Thoracic aorta (tissue), 2 donors: ENCODE measurements around the gene USP31. TPM values are rescaled to one million over a fixed set of nuclear protein-coding genes. Genes with fewer than 3 reads are reported as not detected.

Experiments used
- ATAC-seq: fragments of 150-250 bp; one replicate; pipeline ENCODE4 v1.8.0; 2017; ENCODE audit warnings: low read depth; ENCODE audit not compliant: insufficient number of reproducible peaks, low FRiP score
- DNase-seq: peaks from one replicate; pipeline ENCODE4 v3.0.0-alpha.2; 2020; ENCODE audit warnings: low spot score
- H3K27ac ChIP-seq, 2 donors: fragments of 200-600 bp; sonication (generic); 1 replicate in 1 of 2; 2 replicates in 1 of 2; pipeline ENCODE4 v1.5.1; 2016; ENCODE audit warnings: mild to moderate bottlenecking in 2 of 2, moderate library complexity in 2 of 2
- H3K27me3 ChIP-seq: fragments of 200-600 bp; sonication (generic); replicated peaks from 2 replicates; pipeline ENCODE4 v1.6.0; 2016; ENCODE audit warnings: mild to moderate bottlenecking; ENCODE audit not compliant: insufficient read depth
- H3K36me3 ChIP-seq: fragments of 200-600 bp; sonication (generic); one replicate; pipeline ENCODE4 v1.5.1; 2016
- H3K4me1 ChIP-seq, 2 donors: fragments of 200-600 bp; sonication (generic); 1 replicate in 1 of 2; 2 replicates in 1 of 2; pipeline versions ENCODE4 v1.5.1 to v1.6.0; 2016; ENCODE audit warnings: low read depth in 2 of 2, mild to moderate bottlenecking in 1 of 2; ENCODE audit not compliant: control insufficient read depth in 1 of 2
- H3K4me3 ChIP-seq: fragments of 200-600 bp; sonication (generic); 2 replicates; pipeline ENCODE4 v1.5.1; 2016; ENCODE audit warnings: mild to moderate bottlenecking
- H3K9me3 ChIP-seq: fragments of 200-600 bp; sonication (generic); 2 replicates; pipeline ENCODE4 v1.5.1; 2016
- CTCF ChIP-seq: fragments of 200-600 bp; sonication (generic); IDR thresholded peaks from one replicate; pipeline ENCODE4 v1.5.1; 2019; ENCODE audit warnings: antibody characterized with exemption
- total RNA-seq, 2 donors: library from RNA; depleted of rRNA; stranded (reverse); fragments of >200 nt; gene quantifications; one replicate each; pipeline versions ENCODE4 v1.1.0 to v1.2.3, GENCODE V29; 2016

The USP31 gene
- total RNA-seq, 2 donors from 2014 or later = 19.6 to 25.0 TPM

- no peaks in the 10 kb centered on the region for H3K36me3 ChIP-seq
- no peak for TF ChIP-seq CTCF
- H3K4me1 ChIP-seq = peaks cover 5 to 9% of the 10 kb centered on the region in 2 donors
These were observed 10.8 kb upstream of the USP31 start for GRCh38 chr16:23160082-23160481.

GRCh38 chr16:23158114-23158513 lies 8.9 kb upstream of the USP31 start:
- H3K9me3 ChIP-seq = no peaks in the 10 kb centered on the region
- ATAC-seq (no peak), DNase-seq (no peak)
- no peak overlapping the region for H3K27ac ChIP-seq
- H3K4me3 ChIP-seq = no peak overlapping the region
- H3K4me1 ChIP-seq = no peaks in the 10 kb centered on the region
- no peaks in the 10 kb centered on the region for H3K27me3 ChIP-seq
- TF ChIP-seq CTCF = no peak
- no peaks in the 10 kb centered on the region for H3K36me3 ChIP-seq

More at GRCh38 chr16:23160082-23160481, 10.8 kb upstream of the USP31 start:
- H3K27me3 ChIP-seq = no peaks in the 10 kb centered on the region
- no peaks in the 10 kb centered on the region for H3K9me3 ChIP-seq
- no peak for DNase-seq
- ATAC-seq = no peak
- H3K27ac ChIP-seq = no peak overlapping the region
- H3K4me3 ChIP-seq = no peak overlapping the region

- H3K4me1 ChIP-seq = no peaks in the 10 kb centered on the region
- no peaks in the 10 kb centered on the region for H3K9me3 ChIP-seq
- TF ChIP-seq CTCF = no peak
- H3K27me3 ChIP-seq = no peaks in the 10 kb centered on the region
- H3K27ac ChIP-seq = no peak overlapping the region
- no peak overlapping the region for H3K4me3 ChIP-seq
- DNase-seq (no peak), ATAC-seq (no peak)
- H3K36me3 ChIP-seq = no peaks in the 10 kb centered on the region
These were observed 7.8 kb upstream of the USP31 start for GRCh38 chr16:23156946-23157460.

GRCh38 chr16:23156110-23156509 lies 6.9 kb upstream of the USP31 start:
- Histone ChIP-seq H3K9me3 (no peaks in the 10 kb centered on the region), H3K36me3 (no peaks in the 10 kb centered on the region), H3K27me3 (no peaks in the 10 kb centered on the region), H3K4me3 (no peak overlapping the region), H3K4me1 (no peaks in the 10 kb centered on the region), H3K27ac (no peak overlapping the region)
- no peak for TF ChIP-seq CTCF
- DNase-seq = no peak
- ATAC-seq = no peak

- Histone ChIP-seq H3K27me3 (no peaks in the 10 kb centered on the region), H3K4me1 (peaks cover 0 to 2% of the 10 kb centered on the region in 2 donors), H3K27ac (no peak overlapping the region), H3K4me3 (no peak overlapping the region), H3K9me3 (no peaks in the 10 kb centered on the region), H3K36me3 (no peaks in the 10 kb centered on the region)
- DNase-seq (no peak), ATAC-seq (no peak)
- TF ChIP-seq CTCF = no peak
These were observed 6.3 kb upstream of the USP31 start for GRCh38 chr16:23155445-23156049.
